HepG2 (cell line): ENCODE measurements around the gene MEF2A. TPM values are rescaled to one million over a fixed set of nuclear protein-coding genes. Genes with fewer than 3 reads are reported as not detected.

Experiments
- ATAC-seq: fragments of 200-7000 bp; cut with Tn5 transposase; 3 replicates; pipeline ENCODE4 v1.9.1; 2020; ENCODE audit warnings: mild to moderate bottlenecking, moderate library complexity
- BruUV-seq: library from RNA; stranded (reverse); fragments of 400-500 nt; replicated peaks from 2 replicates; lab custom pipeline; 2021; lab: Mats Ljungman, UMichigan
- CTCF ChIA-PET: fragments of 300-600 bp; formaldehyde crosslinking; extraction: SDS; loops from one replicate; lab custom pipeline; 2021; ENCODE audit warnings: low total read pairs, inconsistent platforms, low intra/inter-chr PET ratio; lab: Yijun Ruan, JAX
- POLR2A ChIA-PET: fragments of 350-600 bp; sonication (Branson Sonifier 250); formaldehyde crosslinking; loops from one replicate; lab custom pipeline; 2020; ENCODE audit warnings: antibody characterized with exemption, inconsistent platforms; lab: Yijun Ruan, JAX
- DNase-seq: peaks from one replicate; pipeline ENCODE4 v3.0.0-alpha.2; 2015; ENCODE audit warnings: low spot score
- FAIRE-seq: peaks from 3 replicates; lab custom pipeline; 2011; peaks lifted over from hg19 to GRCh38; lab: Jason Lieb, UNC
- H2AFZ ChIP-seq: one replicate; pipeline ENCODE4 v1.6.1; 2011; ENCODE audit warnings: low read length, inconsistent platforms
- H3K27ac ChIP-seq: fragments of 300-600 bp; 3 replicates; pipeline ENCODE4 v1.8.0; 2011; ENCODE audit warnings: mixed run types, mild to moderate bottlenecking, mixed read lengths, low read length, inconsistent platforms; ENCODE audit not compliant: insufficient read depth; ENCODE audit errors: extremely low read length
- H3K27me3 ChIP-seq, 2 experiments: fragments of 200-600 bp in 1 of 2; 2 replicates in 1 of 2; 3 replicates in 1 of 2; pipeline versions ENCODE4 v1.6.0 to v1.8.0; 2011; ENCODE audit warnings: low read length in 2 of 2, mild to moderate bottlenecking in 2 of 2, moderate library complexity in 2 of 2, inconsistent platforms in 1 of 2; ENCODE audit not compliant: insufficient read depth in 2 of 2, control insufficient read depth in 1 of 2
- H3K36me3 ChIP-seq, 2 experiments: fragments of 200-600 bp in 1 of 2; replicated peaks in 1 of 2; 2 replicates in 1 of 2; 3 replicates in 1 of 2; pipeline versions ENCODE4 v1.5.1 to v1.8.0; 2011; ENCODE audit warnings: low read length in 2 of 2, inconsistent platforms in 1 of 2; ENCODE audit not compliant: insufficient read depth in 2 of 2, control insufficient read depth in 1 of 2
- H3K4me1 ChIP-seq: 2 replicates; pipeline ENCODE4 v1.5.1; 2012; ENCODE audit warnings: low read length, inconsistent platforms; ENCODE audit not compliant: insufficient read depth
- H3K4me2 ChIP-seq: 2 replicates; pipeline ENCODE4 v1.6.0; 2011; ENCODE audit warnings: low read depth, low read length, inconsistent platforms
- H3K4me3 ChIP-seq, 3 experiments: fragments of 200-600 bp in 1 of 3; sonication (generic), shearing (Covaris generic) in 1 of 3; replicated peaks in 1 of 3; 2 replicates each; pipeline ENCODE4 v1.5.1; 2011 to 2016; ENCODE audit warnings: low read length in 3 of 3, inconsistent platforms in 2 of 3, low read depth in 2 of 3, mild to moderate bottlenecking in 2 of 3, control low read depth in 1 of 3, mixed read lengths in 1 of 3; ENCODE audit not compliant: insufficient read depth in 1 of 3
- H3K79me2 ChIP-seq: one replicate; pipeline ENCODE4 v1.6.1; 2011; ENCODE audit warnings: low read length, inconsistent platforms; ENCODE audit not compliant: insufficient read depth
- H3K9ac ChIP-seq: 2 replicates; pipeline ENCODE4 v1.6.0; 2011; ENCODE audit warnings: mild to moderate bottlenecking, low read depth, low read length, inconsistent platforms; ENCODE audit not compliant: insufficient read depth
- H3K9me3 ChIP-seq: 2 replicates; pipeline ENCODE4 v1.5.1; 2012; ENCODE audit warnings: mild to moderate bottlenecking, low read length
- H4K20me1 ChIP-seq: 2 replicates; pipeline ENCODE4 v1.6.0; 2011; ENCODE audit warnings: inconsistent platforms, mild to moderate bottlenecking, low read length, moderate library complexity; ENCODE audit not compliant: insufficient read depth
- EED ChIP-seq: sonication (generic); formaldehyde crosslinking; IDR thresholded peaks from 2 replicates; pipeline ENCODE4 v1.5.0; 2020; ENCODE audit warnings: mild to moderate bottlenecking, missing genetic modification reagents
- FOXO1 ChIP-seq: sonication (generic); formaldehyde crosslinking; IDR thresholded peaks from 2 replicates; pipeline ENCODE4 v1.4.0; 2020; ENCODE audit warnings: missing genetic modification reagents
- HNF4G ChIP-seq, 2 experiments: sonication (generic) in 1 of 2; formaldehyde crosslinking in 1 of 2; IDR thresholded peaks; 2 replicates each; pipeline versions ENCODE4 v1.4.0 to v1.6.1; 2011 to 2020; ENCODE audit warnings: borderline replicate concordance in 2 of 2, low read depth in 2 of 2, mild to moderate bottlenecking in 2 of 2, low read length in 1 of 2, missing genetic modification reagents in 1 of 2, moderate library complexity in 1 of 2
- JUN ChIP-seq: sonication (generic); formaldehyde crosslinking; IDR thresholded peaks from 2 replicates; pipeline ENCODE4 v1.4.0; 2020; ENCODE audit warnings: mild to moderate bottlenecking, missing genetic modification reagents
- KLF15 ChIP-seq: sonication (generic); formaldehyde crosslinking; IDR thresholded peaks from 2 replicates; pipeline ENCODE4 v1.8.1; 2023; ENCODE audit warnings: borderline replicate concordance, mild to moderate bottlenecking, inconsistent platforms, missing genetic modification reagents, mixed read lengths
- MAFK ChIP-seq, 2 experiments: IDR thresholded peaks in 1 of 2; conservative IDR thresholded peaks in 1 of 2; 2 replicates each; pipeline ENCODE4 v1.6.1; 2011; ENCODE audit warnings: improper control_type of control experiment in 2 of 2, low read length in 2 of 2
- REPIN1 ChIP-seq: sonication (generic); formaldehyde crosslinking; IDR thresholded peaks from 2 replicates; pipeline ENCODE4 v1.8.0; 2022; ENCODE audit warnings: missing genetic modification reagents, low read depth, mild to moderate bottlenecking, borderline replicate concordance
- U2AF1 ChIP-seq: fragments of 200-400 bp; formaldehyde crosslinking; optimal IDR thresholded peaks from 2 replicates; pipeline ENCODE3; 2017; ENCODE audit warnings: mild to moderate bottlenecking, low read depth, low read length
- WIZ ChIP-seq: sonication (generic); formaldehyde crosslinking; IDR thresholded peaks from 2 replicates; pipeline ENCODE4 v1.5.1; 2020; ENCODE audit warnings: mild to moderate bottlenecking, missing genetic modification reagents
- ZNF136 ChIP-seq: sonication (generic); formaldehyde crosslinking; IDR thresholded peaks from 2 replicates; pipeline ENCODE4 v1.8.1; 2022; ENCODE audit warnings: low read depth, mild to moderate bottlenecking, moderate library complexity, missing genetic modification reagents
- ZNF451 ChIP-seq: sonication (generic); formaldehyde crosslinking; IDR thresholded peaks from 2 replicates; pipeline ENCODE4 v1.5.0; 2020; ENCODE audit warnings: mild to moderate bottlenecking, missing genetic modification reagents
- ZNF790 ChIP-seq: sonication (generic); formaldehyde crosslinking; IDR thresholded peaks from 2 replicates; pipeline ENCODE4 v1.8.0; 2022; ENCODE audit warnings: missing genetic modification reagents, mild to moderate bottlenecking, borderline replicate concordance
- WGBS: methylation state at CpG from one replicate; pipeline ENCODE4 v1.1.6; 2017; ENCODE audit warnings: low lambda C conversion rate; 5-methylcytosine and 5-hydroxymethylcytosine counted together
- in situ Hi-C: cut with HindIII; loops from 2 replicates; pipeline ENCODE4 v1.10.0; 2017; ENCODE audit warnings: low pct_unique_long_range_greater_than_20kb; ENCODE audit not compliant: extremely low pct_ligation_motif_present
- intact Hi-C: fragments of 100-400 bp; cut with micrococcal nuclease; formaldehyde crosslinking; loops from one replicate; pipeline ENCODE4 v1.10.0; 2022; ENCODE audit not compliant: unreplicated experiment
- polyA plus RNA-seq, 8 experiments: library from polyadenylated mRNA; depleted of rRNA in 3 of 8; stranded (reverse) in 7 of 8; unstranded in 1 of 8; fragments of >200 nt; fragmentation: Illumina TruSeq in 4 of 8; extraction: Trizol in 4 of 8; gene quantifications; 2 replicates each; pipeline versions ENCODE4 v1.2.1 to v1.2.3, GENCODE V29; 2011 to 2016; ENCODE audit warnings: low read depth in 4 of 8, missing spikeins in 1 of 8, mixed read lengths in 1 of 8; ENCODE audit not compliant: insufficient read depth in 1 of 8
- total RNA-seq, 5 experiments: library from RNA; depleted of rRNA; stranded (reverse); fragments of >200 nt; fragmentation: Illumina TruSeq; extraction: Trizol; gene quantifications; 2 replicates each; pipeline ENCODE4 v1.2.3, GENCODE V29; 2016; ENCODE audit warnings: low read depth in 1 of 5
- TF ChIP-seq, protein P1 (sequence below): sonication (generic); formaldehyde crosslinking; IDR thresholded peaks from 2 replicates; pipeline ENCODE4 v1.8.1; 2023; ENCODE audit warnings: mild to moderate bottlenecking, inconsistent platforms, moderate library complexity, missing genetic modification reagents, borderline replicate concordance
- TF ChIP-seq, protein P2 (sequence below): sonication (generic); formaldehyde crosslinking; conservative IDR thresholded peaks from 2 replicates; pipeline ENCODE4 v1.4.0; 2020; ENCODE audit warnings: missing genetic modification reagents
- TF ChIP-seq, protein P3 (sequence below): sonication (generic); formaldehyde crosslinking; IDR thresholded peaks from 2 replicates; pipeline ENCODE4 v1.4.0; 2020; ENCODE audit warnings: mild to moderate bottlenecking, missing genetic modification reagents
- TF ChIP-seq, protein P4 (sequence below): sonication (generic); formaldehyde crosslinking; IDR thresholded peaks from 2 replicates; pipeline ENCODE4 v1.4.0; 2020; ENCODE audit warnings: mild to moderate bottlenecking, low read depth, missing genetic modification reagents
- TF ChIP-seq, protein P5 (sequence below): fragments of 450-650 bp; IDR thresholded peaks from 2 replicates; pipeline ENCODE4 v1.6.1; 2016

The MEF2A gene
- total and polyA plus RNA-seq, 2 of the 13 experiments (the other 11 are each of a cell fraction or from before 2014, with no cell fraction given): 15.2 to 24.4 TPM

DNA sequence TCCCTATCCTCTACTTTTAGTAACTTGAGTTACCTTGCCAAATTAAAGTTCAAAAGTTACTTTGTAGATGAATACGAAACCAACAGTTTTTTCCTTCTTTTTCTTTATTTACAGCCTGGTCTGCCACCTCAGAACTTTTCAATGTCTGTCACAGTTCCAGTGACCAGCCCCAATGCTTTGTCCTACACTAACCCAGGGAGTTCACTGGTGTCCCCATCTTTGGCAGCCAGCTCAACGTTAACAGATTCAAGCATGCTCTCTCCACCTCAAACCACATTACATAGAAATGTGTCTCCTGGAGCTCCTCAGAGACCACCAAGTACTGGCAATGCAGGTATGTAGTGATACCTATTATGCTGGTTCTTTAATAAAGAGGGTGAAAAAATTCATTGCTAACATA, 108.5 kb downstream of the MEF2A start:
- FAIRE-seq: no peak
- 87% methylated on average over 2 of the region's 2 CpGs for WGBS
- Histone ChIP-seq H3K4me3 (no peak overlapping the region), H3K27ac (no peak overlapping the region), H2AFZ (no peak overlapping the region), H3K4me1 (peaks cover 6% of the 10 kb centered on the region), H3K4me2 (no peak overlapping the region), H3K79me2 (no peaks in the 10 kb centered on the region), H3K9me3 (no peaks in the 10 kb centered on the region), H3K27me3 (no peaks in the 10 kb centered on the region), H4K20me1 (no peaks in the 10 kb centered on the region), H3K9ac (no peak overlapping the region), H3K36me3 (peaks cover 6 to 43% of the 10 kb centered on the region in 2 experiments; a peak in 4 of 5 replicates)
- ChIA-PET CTCF (no interaction called here), POLR2A (no interaction called here)
- ATAC-seq: no peak
- intact Hi-C loops (no loop called here), in situ Hi-C loops (no loop called here)
- no TSS peak for BruUV-seq
- no peak for DNase-seq
- TF ChIP-seq, protein P1, sequence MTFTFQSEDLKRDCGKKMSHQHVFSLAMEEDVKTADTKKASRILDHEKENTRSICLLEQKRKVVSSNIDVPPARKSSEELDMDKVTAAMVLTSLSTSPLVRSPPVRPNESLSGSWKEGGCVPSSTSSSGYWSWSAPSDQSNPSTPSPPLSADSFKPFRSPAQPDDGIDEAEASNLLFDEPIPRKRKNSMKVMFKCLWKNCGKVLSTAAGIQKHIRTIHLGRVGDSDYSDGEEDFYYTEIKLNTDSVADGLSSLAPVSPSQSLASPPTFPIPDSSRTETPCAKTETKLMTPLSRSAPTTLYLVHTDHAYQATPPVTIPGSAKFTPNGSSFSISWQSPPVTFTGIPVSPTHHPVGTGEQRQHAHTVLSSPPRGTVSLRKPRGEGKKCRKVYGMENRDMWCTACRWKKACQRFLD: no peak
- TF ChIP-seq ZNF790 (CRISPR knock-in tag): no peak
- no peak for TF ChIP-seq ZNF136 (CRISPR knock-in tag)
- TF ChIP-seq, protein P2, sequence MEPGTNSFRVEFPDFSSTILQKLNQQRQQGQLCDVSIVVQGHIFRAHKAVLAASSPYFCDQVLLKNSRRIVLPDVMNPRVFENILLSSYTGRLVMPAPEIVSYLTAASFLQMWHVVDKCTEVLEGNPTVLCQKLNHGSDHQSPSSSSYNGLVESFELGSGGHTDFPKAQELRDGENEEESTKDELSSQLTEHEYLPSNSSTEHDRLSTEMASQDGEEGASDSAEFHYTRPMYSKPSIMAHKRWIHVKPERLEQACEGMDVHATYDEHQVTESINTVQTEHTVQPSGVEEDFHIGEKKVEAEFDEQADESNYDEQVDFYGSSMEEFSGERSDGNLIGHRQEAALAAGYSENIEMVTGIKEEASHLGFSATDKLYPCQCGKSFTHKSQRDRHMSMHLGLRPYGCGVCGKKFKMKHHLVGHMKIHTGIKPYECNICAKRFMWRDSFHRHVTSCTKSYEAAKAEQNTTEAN: no peak
- no peak for TF ChIP-seq HNF4G (IDR thresholded peaks at IDR 0.05; ENCODE audit: borderline replicate concordance, low read depth, low read length)
- no peak for TF ChIP-seq HNF4G (CRISPR knock-in tag; IDR thresholded peaks at IDR 0.05; ENCODE audit: borderline replicate concordance, low read depth)
- TF ChIP-seq, protein P3, sequence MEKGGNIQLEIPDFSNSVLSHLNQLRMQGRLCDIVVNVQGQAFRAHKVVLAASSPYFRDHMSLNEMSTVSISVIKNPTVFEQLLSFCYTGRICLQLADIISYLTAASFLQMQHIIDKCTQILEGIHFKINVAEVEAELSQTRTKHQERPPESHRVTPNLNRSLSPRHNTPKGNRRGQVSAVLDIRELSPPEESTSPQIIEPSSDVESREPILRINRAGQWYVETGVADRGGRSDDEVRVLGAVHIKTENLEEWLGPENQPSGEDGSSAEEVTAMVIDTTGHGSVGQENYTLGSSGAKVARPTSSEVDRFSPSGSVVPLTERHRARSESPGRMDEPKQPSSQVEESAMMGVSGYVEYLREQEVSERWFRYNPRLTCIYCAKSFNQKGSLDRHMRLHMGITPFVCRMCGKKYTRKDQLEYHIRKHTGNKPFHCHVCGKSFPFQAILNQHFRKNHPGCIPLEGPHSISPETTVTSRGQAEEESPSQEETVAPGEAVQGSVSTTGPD (CRISPR knock-in tag): no peak
- no peak for TF ChIP-seq MAFK (conservative IDR thresholded peaks at IDR 0.05 in 1 of 2, IDR thresholded peaks at IDR 0.05 in 1 of 2; ENCODE audit: low read length in 2 of 2)
- TF ChIP-seq WIZ (CRISPR knock-in tag): no peak
- TF ChIP-seq U2AF1: no peak
- TF ChIP-seq, protein P4, sequence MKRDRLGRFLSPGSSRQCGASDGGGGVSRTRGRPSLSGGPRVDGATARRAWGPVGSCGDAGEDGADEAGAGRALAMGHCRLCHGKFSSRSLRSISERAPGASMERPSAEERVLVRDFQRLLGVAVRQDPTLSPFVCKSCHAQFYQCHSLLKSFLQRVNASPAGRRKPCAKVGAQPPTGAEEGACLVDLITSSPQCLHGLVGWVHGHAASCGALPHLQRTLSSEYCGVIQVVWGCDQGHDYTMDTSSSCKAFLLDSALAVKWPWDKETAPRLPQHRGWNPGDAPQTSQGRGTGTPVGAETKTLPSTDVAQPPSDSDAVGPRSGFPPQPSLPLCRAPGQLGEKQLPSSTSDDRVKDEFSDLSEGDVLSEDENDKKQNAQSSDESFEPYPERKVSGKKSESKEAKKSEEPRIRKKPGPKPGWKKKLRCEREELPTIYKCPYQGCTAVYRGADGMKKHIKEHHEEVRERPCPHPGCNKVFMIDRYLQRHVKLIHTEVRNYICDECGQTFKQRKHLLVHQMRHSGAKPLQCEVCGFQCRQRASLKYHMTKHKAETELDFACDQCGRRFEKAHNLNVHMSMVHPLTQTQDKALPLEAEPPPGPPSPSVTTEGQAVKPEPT (CRISPR knock-in tag): no peak
- TF ChIP-seq EED (CRISPR knock-in tag): no peak
- TF ChIP-seq ZNF451 (CRISPR knock-in tag): no peak
- TF ChIP-seq, protein P5, sequence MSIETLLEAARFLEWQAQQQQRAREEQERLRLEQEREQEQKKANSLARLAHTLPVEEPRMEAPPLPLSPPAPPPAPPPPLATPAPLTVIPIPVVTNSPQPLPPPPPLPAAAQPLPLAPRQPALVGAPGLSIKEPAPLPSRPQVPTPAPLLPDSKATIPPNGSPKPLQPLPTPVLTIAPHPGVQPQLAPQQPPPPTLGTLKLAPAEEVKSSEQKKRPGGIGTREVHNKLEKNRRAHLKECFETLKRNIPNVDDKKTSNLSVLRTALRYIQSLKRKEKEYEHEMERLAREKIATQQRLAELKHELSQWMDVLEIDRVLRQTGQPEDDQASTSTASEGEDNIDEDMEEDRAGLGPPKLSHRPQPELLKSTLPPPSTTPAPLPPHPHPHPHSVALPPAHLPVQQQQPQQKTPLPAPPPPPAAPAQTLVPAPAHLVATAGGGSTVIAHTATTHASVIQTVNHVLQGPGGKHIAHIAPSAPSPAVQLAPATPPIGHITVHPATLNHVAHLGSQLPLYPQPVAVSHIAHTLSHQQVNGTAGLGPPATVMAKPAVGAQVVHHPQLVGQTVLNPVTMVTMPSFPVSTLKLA: no peak
- TF ChIP-seq JUN (CRISPR knock-in tag): no peak
- no peak for TF ChIP-seq KLF15
- no peak for TF ChIP-seq REPIN1 (CRISPR knock-in tag)
- no peak for TF ChIP-seq FOXO1 (CRISPR knock-in tag)
